ENCODE measurements around the gene PLCZ1. TPM values are rescaled to one million over a fixed set of nuclear protein-coding genes. Genes with fewer than 3 reads are reported as not detected.

The PLCZ1 gene
- polyA plus RNA-seq, 1 experiment: not detected

GRCh38 chr12:18690653-18691052, 47.2 kb downstream of the PLCZ1 start:
- ChIA-PET POLR2A (no interaction called here), CTCF (no interaction called here)
- DNase-seq (ENCODE audit: low read depth): peak; percentile 41
- H3K27me3 ChIP-seq (ENCODE audit: control insufficient read depth, insufficient read depth, low read length): no peaks in the 10 kb centered on the region
- TF ChIP-seq, protein P1, sequence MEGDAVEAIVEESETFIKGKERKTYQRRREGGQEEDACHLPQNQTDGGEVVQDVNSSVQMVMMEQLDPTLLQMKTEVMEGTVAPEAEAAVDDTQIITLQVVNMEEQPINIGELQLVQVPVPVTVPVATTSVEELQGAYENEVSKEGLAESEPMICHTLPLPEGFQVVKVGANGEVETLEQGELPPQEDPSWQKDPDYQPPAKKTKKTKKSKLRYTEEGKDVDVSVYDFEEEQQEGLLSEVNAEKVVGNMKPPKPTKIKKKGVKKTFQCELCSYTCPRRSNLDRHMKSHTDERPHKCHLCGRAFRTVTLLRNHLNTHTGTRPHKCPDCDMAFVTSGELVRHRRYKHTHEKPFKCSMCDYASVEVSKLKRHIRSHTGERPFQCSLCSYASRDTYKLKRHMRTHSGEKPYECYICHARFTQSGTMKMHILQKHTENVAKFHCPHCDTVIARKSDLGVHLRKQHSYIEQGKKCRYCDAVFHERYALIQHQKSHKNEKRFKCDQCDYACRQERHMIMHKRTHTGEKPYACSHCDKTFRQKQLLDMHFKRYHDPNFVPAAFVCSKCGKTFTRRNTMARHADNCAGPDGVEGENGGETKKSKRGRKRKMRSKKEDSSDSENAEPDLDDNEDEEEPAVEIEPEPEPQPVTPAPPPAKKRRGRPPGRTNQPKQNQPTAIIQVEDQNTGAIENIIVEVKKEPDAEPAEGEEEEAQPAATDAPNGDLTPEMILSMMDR (IDR thresholded peaks at IDR 0.05; ENCODE audit: insufficient read depth, low read depth, low read length): no peak
- no peaks in the 10 kb centered on the region for H3K36me3 ChIP-seq (ENCODE audit: control insufficient read depth, insufficient read depth, low read length)
- H3K4me3 ChIP-seq (ENCODE audit: low read depth, low read length): no peak overlapping the region

- CTCF ChIA-PET: no interaction called here
- no peaks in the 10 kb centered on the region for H3K27me3 ChIP-seq (ENCODE audit: control insufficient read depth, insufficient read depth, low read length)
These were observed 48.0 kb downstream of the PLCZ1 start for GRCh38 chr12:18689771-18690170.

DNA sequence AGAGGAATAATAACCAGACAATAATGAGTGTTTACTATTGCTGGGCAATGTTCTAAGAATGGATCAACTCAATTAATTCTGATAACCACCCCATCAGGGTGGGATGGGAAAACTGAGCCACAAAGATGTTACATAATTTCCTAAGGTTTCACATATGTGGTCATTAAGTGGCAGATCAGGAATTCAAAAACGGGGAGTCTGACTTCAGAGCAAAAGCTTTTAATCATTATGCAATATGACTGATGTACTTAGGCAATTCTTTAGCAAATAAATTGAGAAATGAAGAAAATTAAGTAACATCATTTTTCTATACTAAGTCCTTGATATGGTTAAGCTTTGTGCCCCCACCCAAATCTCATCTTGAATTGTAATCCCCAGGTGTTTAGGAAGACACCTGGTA, 53.4 kb downstream of the PLCZ1 start:
- POLR2A ChIA-PET: no interaction called here
- CTCF ChIA-PET: no interaction called here
- no peak for DNase-seq (ENCODE audit: low read depth)

More at GRCh38 chr12:18689771-18690170, 48.0 kb downstream of the PLCZ1 start:
- Histone ChIP-seq H3K36me3 (ENCODE audit: control insufficient read depth, insufficient read depth, low read length) (no peaks in the 10 kb centered on the region), H3K4me3 (ENCODE audit: low read depth, low read length) (no peak overlapping the region)
- TF ChIP-seq, protein P1 (IDR thresholded peaks at IDR 0.05; ENCODE audit: insufficient read depth, low read depth, low read length): no peak
- no peak for DNase-seq (ENCODE audit: low read depth)
- POLR2A ChIA-PET: no interaction called here

GRCh38 chr12:18683327-18684013, 54.3 kb downstream of the PLCZ1 start:
- Histone ChIP-seq H3K4me3 (ENCODE audit: low read depth, low read length) (no peak overlapping the region), H3K27me3 (ENCODE audit: control insufficient read depth, insufficient read depth, low read length) (no peaks in the 10 kb centered on the region), H3K36me3 (ENCODE audit: control insufficient read depth, insufficient read depth, low read length) (no peaks in the 10 kb centered on the region)
- TF ChIP-seq, protein P1 (IDR thresholded peaks at IDR 0.05; ENCODE audit: insufficient read depth, low read depth, low read length): no peak
- ChIA-PET POLR2A (no interaction called here), CTCF (interaction anchor here (1.0 kb wide), 1 partner anchor 253 kb away, joined by 3 read pairs; no protein-coding TSS in a partner anchor)
- no peak for DNase-seq (ENCODE audit: low read depth)

More for the DNA sequence above, 53.4 kb downstream of the PLCZ1 start:
- H3K4me3 ChIP-seq (ENCODE audit: low read depth, low read length): no peak overlapping the region
- H3K36me3 ChIP-seq (ENCODE audit: control insufficient read depth, insufficient read depth, low read length): no peaks in the 10 kb centered on the region
- H3K27me3 ChIP-seq (ENCODE audit: control insufficient read depth, insufficient read depth, low read length): no peaks in the 10 kb centered on the region
- TF ChIP-seq, protein P1 (IDR thresholded peaks at IDR 0.05; ENCODE audit: insufficient read depth, low read depth, low read length): no peak

DNA sequence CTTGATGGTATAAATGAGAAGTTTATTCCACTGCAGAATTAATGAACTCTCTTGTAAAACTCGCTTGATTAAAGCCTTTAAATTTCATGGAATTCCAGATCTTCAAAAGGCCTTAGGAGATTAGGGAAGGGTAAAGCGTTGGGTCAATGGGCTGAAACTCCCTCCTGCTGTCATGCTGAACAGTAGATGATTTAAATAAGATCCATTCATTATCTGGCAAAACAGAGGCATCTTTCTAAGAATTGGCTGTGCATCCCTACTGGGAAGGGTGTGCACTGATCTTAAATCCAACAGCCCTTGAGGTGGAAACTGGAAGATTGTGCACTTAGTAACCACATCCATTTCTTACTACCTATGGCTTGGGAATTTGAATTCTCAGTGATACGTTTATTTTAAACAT, 56.0 kb downstream of the PLCZ1 start:
- no peaks in the 10 kb centered on the region for H3K27me3 ChIP-seq (ENCODE audit: control insufficient read depth, insufficient read depth, low read length)
- H3K4me3 ChIP-seq (ENCODE audit: low read depth, low read length): no peak overlapping the region
- DNase-seq (ENCODE audit: low read depth): no peak
- POLR2A ChIA-PET: no interaction called here
- CTCF ChIA-PET: no interaction called here
- no peaks in the 10 kb centered on the region for H3K36me3 ChIP-seq (ENCODE audit: control insufficient read depth, insufficient read depth, low read length)
- TF ChIP-seq, protein P1 (IDR thresholded peaks at IDR 0.05; ENCODE audit: insufficient read depth, low read depth, low read length): no peak

Data from BJ (cell line).